NCI-H2081 treated with DMSO at 0.1 percent for 48 hours (cell line): Measurements from ENCODE around the gene PER2.
A peak's percentile ranks its signal among the peaks of the same experiment; 100 is the strongest.
"Not testable (repeated sequence)": the region's sequence is repeated elsewhere in the genome, so short reads cannot be mapped to it uniquely, and the experiment has no call there.

ENCODE experiments used
- DNase-seq: peaks from one replicate; lab custom pipeline; 2025; lab: John Stamatoyannopoulos, UW

The PER2 gene

DNA sequence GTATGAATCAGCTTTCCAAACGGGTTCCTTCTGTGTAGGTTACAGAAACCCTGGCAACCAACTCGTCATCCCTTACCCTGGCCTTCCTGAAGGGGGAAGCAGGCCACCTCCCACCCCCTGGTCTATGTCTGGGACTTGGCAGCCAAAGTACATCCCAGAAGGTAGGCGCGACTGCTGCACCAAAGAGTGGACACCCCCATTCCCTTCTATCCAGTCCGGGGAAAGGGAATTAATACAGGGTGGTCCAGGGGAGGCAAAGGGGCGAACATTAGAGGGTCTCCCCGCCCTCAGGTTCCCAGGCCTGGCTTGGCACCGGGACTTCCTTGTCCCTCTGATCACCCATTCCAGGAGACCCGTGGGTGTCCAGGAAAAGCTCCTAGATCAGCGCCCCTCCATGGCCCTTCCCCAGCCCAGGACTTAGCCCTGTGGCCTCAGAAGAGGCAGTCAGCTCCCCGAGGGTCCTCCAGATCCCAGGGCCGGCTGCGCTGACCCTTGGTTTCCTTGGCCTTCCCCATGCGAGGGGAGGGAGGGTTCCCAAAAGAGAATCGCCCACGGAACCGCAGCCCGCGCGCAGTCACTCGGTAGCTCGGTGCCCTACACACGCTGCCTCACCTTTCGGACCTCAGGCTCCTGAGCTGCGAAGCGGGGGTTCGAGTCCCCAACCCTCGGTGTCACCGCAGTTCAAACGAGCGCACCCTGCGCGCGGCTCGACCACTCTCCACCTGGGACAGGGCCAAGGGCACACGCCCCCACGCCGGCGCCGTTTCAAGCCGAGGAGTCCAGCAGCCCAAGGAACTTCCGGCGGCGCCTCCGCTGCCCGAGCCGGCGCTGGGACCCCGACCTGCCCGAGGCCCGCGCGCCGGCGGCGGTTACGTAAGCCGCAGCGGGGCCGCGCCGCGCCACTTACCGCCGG is at the start of gene PER2:
TSS of gene PER2 (minus strand) at position 874 of the 913 bp plus-strand sequence. CDS start 10,674 bp downstream, outside the sequence.
- DNase-seq: no peak

DNA sequence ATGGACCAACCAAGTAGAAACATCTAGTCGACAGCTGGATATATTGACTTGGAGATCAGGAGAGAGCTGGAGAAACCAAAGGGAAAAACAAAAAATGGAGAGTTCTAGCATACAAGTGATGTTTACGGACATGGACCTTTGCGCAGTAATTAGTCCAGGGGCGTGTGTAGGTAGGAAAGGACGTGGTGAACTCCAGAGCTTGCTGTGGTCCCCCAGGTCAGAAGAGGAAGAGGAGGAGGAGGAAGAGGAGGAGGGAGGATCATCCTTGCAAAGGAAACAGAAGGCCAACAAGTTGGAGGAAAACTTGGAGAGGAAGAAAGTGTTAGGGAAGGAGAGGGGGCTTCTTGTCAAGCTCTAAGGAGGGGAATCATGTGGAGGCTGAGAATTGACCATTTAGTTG is 49.4 kb upstream of the PER2 start:
- DNase-seq: no peak

GRCh38 chr2:238336793-238337444 is 48.5 kb upstream of the PER2 start:
- DNase-seq: no peak

- DNase-seq: no peak
Observed at GRCh38 chr2:238336151-238336550, 47.7 kb upstream of the PER2 start.

DNA sequence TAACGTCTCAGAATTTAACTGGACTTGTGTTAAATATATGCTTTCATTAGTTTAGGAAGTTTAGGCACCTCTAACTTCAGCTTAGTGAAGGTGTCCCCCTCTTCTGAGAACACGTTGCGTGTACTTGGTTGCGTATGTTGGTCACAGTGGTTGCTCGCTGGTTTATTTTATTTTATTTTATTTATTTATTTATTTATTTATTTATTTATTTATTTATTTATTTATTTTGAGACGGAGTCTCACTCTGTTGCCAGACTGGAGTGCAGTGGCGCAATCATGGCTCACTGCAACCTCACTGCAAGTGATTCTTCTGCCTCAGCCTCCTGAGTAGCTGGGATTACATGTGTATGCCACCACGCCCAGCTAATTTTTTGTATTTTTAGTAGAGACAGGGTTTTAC is 47.2 kb upstream of the PER2 start:
- DNase-seq: not testable (repeated sequence)

- no peak for DNase-seq
Observed at GRCh38 chr2:238334885-238335284, 46.5 kb upstream of the PER2 start.

GRCh38 chr2:238331916-238332315 is 43.5 kb upstream of the PER2 start:
- no peak for DNase-seq

GRCh38 chr2:238330391-238330790 is 42.0 kb upstream of the PER2 start:
- DNase-seq: no peak

GRCh38 chr2:238327751-238328150 is 39.3 kb upstream of the PER2 start:
- no peak for DNase-seq

DNA sequence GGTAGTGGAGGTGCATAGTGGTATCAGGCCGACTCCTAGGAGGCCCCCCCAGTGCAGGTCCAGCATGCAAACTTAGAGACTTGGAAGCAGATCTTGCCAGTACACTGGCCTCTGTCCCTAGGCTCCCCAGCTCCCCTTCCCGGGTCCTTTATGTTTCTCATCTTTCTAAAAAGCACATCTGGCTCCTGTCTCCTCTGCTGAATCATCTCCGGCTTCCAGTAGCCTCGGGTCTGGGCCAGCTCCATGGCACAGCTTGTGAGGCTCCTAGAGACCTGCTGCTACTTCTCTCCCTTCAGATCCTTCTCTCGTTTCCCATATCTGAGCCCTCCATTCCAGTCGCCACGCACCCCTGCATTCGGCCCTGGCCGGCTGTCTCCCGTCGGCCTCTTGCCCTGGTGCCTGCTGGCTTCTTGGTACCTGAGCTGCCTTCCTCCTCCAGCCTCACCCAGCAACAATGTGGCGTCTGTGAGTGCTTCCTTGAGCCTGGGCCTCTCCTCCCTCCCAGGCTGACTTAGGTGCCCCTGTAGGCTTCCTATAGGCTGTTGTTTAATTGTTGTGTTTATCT is 38.5 kb upstream of the PER2 start:
- no peak for DNase-seq

DNA sequence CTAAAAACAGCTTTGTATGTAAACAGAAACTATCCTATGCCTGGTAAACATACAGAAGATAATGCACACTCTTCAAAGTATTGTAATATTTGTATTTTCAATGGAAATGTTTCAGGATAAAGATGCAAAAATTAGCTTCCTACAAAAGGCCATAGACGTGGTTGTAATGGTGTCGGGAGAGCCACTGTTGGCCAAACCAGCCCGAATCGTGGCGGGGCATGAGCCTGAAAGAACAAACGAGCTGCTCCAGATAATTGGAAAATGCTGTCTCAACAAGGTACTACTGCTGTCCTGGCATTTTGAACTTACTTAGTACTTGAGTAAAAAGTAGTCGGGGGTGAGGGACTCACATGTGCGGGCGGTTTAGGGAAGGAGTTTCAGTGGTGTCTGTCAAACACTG is 37.3 kb upstream of the PER2 start:
- DNase-seq: no peak

DNA sequence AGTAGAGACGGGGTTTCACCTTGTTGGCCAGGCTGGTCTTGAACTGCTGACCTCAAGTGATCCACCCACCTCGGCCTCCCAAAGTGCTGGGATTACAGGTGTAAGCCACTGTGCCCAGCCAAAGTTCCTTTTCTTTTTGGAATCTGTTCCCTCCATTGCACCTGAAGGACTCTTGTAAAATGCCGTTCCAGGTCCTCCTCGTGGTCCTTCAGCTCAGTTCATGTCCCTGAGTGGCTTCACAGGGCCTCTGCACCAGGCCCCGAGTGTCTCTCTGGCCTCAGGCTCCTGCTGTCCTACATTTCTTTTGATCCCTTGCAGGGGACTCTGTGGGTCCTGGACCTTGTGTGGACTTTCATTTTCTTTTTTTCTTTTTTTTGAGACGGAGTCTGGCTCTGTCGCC is 35.8 kb upstream of the PER2 start:
- not testable (repeated sequence) for DNase-seq

DNA sequence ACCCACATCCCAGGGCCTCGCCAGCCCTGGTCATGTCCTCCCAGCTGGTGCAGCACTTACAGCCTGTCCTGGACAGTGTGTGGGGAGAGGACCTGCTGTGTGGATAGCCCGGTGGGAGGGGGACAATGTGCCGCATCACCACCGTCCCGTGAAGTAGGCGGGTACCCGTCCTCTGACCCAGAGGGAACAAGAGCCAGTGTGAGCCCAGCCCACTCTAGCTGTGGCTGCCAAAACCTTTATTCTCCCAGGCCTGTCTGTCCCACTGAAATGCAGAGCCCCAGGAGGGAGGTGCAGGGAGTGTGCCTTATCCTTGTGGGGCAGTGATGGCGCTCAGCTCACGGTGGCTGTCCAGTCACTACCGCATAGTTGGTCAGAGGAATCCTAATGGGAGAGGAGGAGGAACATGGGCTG is 33.6 kb upstream of the PER2 start:
- DNase-seq: no peak

GRCh38 chr2:238321467-238321866 is 33.1 kb upstream of the PER2 start:
- DNase-seq: no peak

GRCh38 chr2:238320648-238321281 is 32.4 kb upstream of the PER2 start:
- no peak for DNase-seq

DNA sequence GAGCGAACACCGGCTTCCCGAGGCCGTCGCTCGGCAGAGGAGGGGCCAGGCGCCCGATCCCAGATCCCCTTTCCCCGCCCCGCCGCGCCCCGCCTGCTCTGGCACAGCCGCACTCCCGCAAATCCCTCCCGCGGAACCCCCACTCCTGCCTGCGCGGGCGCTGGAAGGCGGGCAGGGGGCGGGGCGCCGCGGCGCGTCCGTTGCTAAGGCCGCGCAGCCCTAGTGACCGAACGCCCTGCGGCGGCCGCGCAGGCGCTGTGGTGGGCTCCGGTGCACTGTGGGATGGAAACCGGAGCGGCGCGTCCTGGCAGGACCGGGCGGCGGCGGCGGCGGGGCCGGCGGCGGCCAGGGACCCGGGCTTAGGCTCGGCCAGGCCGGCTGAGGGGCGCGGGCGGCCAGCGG is 31.8 kb upstream of the PER2 start, which contains the start of gene TRAF3IP1:
TSS of gene TRAF3IP1 (plus strand) at position 273 of the 402 bp plus-strand sequence. CDS start 145 bp downstream, outside the sequence.
- DNase-seq: peak; percentile 23

GRCh38 chr2:238315031-238315595 is 26.7 kb upstream of the PER2 start:
- DNase-seq: no peak

DNA sequence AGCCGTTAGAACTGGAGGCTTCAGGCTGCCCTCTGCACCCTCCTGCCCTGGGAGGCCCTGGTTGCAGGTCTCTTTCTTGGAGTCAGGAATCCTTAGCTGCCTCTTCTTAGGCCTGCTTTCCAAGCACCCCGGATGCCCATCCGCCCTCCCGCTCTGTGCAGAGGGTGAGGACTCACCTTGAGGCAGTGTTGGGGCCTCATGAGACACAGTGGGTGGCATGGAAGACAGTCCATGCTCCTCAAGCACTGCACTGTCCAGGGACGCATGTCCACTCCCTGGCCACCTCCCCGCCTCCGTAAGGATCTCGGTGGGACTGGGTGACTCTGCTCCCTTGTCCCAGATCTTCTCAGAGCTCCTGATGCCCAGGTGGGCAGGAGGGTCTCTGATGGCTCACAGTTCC is 26.2 kb upstream of the PER2 start:
- no peak for DNase-seq

GRCh38 chr2:238313991-238314350 is 25.6 kb upstream of the PER2 start:
- DNase-seq: no peak

DNA sequence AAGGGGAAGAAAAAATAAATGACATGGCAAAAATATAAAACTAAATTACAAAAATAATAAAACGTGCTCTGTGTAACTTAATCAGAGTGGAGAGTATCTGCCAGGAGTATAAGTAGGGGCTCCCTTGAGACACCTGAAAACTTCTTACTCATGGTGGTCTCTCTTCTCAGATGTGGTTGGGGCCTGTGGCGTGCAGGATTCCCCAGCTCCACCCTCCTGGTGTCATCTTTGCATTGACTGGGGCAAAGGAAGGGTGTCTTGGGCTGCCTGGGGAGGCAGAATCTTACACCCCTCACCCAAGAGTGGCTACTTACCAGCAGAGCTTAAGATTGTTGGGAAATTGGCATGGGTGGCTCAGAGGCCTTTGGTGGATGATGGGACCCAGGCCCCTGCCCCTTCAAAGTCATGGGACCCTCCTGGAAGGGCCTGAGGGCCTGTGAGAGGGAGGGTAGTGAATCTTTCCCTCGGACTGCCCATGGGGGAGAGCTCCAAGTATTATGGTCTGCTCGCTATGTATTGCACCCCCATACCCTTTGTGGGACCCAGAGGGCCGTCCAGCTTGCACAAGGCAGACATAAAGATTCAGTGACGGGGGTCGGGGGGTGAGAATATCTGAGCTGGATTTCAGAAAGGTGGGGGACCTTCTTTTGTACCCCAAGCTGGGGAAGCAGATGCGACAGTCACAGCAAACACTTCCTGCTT is 25.0 kb upstream of the PER2 start:
- DNase-seq: no peak

DNA sequence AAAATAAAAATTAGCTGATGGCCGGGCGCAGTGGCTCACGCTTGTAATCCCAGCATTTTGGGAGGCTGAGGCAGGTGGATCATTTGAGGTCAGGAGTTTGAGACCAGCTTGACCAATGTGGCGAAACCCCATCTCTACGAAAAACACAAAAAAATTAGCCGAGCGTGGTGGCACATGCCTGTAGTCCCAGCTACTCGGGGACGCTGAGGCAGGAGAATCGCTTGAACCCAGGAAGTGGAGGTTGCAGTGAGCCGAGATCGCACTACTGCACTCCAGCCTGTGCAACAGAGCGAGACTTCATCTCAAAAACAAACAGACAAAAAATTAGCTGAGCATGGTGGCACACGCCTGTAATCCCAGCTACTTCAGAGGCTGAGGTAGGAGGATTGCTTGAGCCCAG is 22.3 kb upstream of the PER2 start:
- not testable (repeated sequence) for DNase-seq
